Smooth muscle cell (in vitro differentiated cells): ENCODE data around the gene NR2C1. TPM values are rescaled to one million over a fixed set of nuclear protein-coding genes. Genes with fewer than 3 reads are reported as not detected.
"Not testable (repeated sequence)": the region's sequence is repeated elsewhere in the genome, so short reads cannot be mapped to it uniquely, and the experiment has no call there.

Experiments used
- DNase-seq: peaks from one replicate; lab custom pipeline; 2025; ENCODE audit not compliant: unreplicated experiment; lab: John Stamatoyannopoulos, UW
- H2AFZ ChIP-seq: fragments of 200-600 bp; sonication (generic); 2 replicates; pipeline ENCODE4 v1.6.0; 2016; ENCODE audit warnings: antibody characterized with exemption, low read depth, mild to moderate bottlenecking
- H3F3A ChIP-seq: fragments of 200-600 bp; sonication (generic); 2 replicates; pipeline ENCODE4 v1.6.0; 2017; ENCODE audit warnings: antibody characterized with exemption, low read depth
- H3K27ac ChIP-seq: fragments of 200-600 bp; sonication (generic); 2 replicates; pipeline ENCODE4 v1.5.1; 2016; ENCODE audit warnings: low read depth, mild to moderate bottlenecking
- H3K27me3 ChIP-seq: fragments of 200-600 bp; sonication (generic); 2 replicates; pipeline ENCODE4 v1.6.1; 2016; ENCODE audit warnings: low read depth, mild to moderate bottlenecking
- H3K36me3 ChIP-seq: fragments of 200-600 bp; sonication (generic); 2 replicates; pipeline ENCODE4 v1.5.1; 2016; ENCODE audit warnings: low read depth
- H3K4me1 ChIP-seq: fragments of 200-600 bp; sonication (generic); 2 replicates; pipeline ENCODE4 v1.5.1; 2016; ENCODE audit warnings: low read depth
- H3K4me2 ChIP-seq: fragments of 200-600 bp; sonication (generic); 2 replicates; pipeline ENCODE4 v1.6.0; 2016; ENCODE audit warnings: mild to moderate bottlenecking
- H3K4me3 ChIP-seq: fragments of 200-600 bp; sonication (generic); 2 replicates; pipeline ENCODE4 v1.5.1; 2016; ENCODE audit warnings: mild to moderate bottlenecking
- H3K79me2 ChIP-seq: fragments of 200-600 bp; sonication (generic); 2 replicates; pipeline ENCODE4 v1.6.0; 2016; ENCODE audit warnings: low read depth, mild to moderate bottlenecking
- H3K9ac ChIP-seq: fragments of 200-600 bp; sonication (generic); 2 replicates; pipeline ENCODE4 v1.6.0; 2016; ENCODE audit warnings: low read depth
- H3K9me3 ChIP-seq: fragments of 200-600 bp; sonication (generic); replicated peaks from 2 replicates; pipeline ENCODE4 v1.5.1; 2016; ENCODE audit warnings: low read depth
- H4K20me1 ChIP-seq: fragments of 200-600 bp; sonication (generic); 2 replicates; pipeline ENCODE4 v1.6.0; 2016; ENCODE audit warnings: low read depth
- CTCF ChIP-seq: fragments of 200-600 bp; sonication (generic); IDR thresholded peaks from 2 replicates; pipeline ENCODE4 v1.5.1; 2017; ENCODE audit warnings: borderline replicate concordance, mild to moderate bottlenecking, antibody characterized with exemption; ENCODE audit not compliant: insufficient read depth, poor library complexity, severe bottlenecking
- WGBS: methylation state at CpG from one replicate; pipeline ENCODE4 v1.1.7; 2016; ENCODE audit warnings: low lambda C conversion rate; 5-methylcytosine and 5-hydroxymethylcytosine counted together
- polyA plus RNA-seq: library from polyadenylated mRNA; unstranded; fragments of >200 nt; fragmentation: Nextera tagmentation; extraction: Ambion mirVana; gene quantifications from 2 replicates; pipeline ENCODE4 v1.2.1, GENCODE V29; 2016
- total RNA-seq: library from RNA; depleted of rRNA; stranded (reverse); fragments of >200 nt; gene quantifications from 2 replicates; pipeline ENCODE4 v1.2.3, GENCODE V29; 2014

The NR2C1 gene
- total and polyA plus RNA-seq, 2 experiments from 2014 or later: 23.7 to 48.0 TPM

GRCh38 chr12:95102916-95103671, 29.7 kb upstream of the NR2C1 start:
- H3K27ac ChIP-seq: no peak overlapping the region
- H3K9ac ChIP-seq: no peak overlapping the region
- H3K4me3 ChIP-seq: no peak overlapping the region
- H2AFZ ChIP-seq: no peak overlapping the region
- no peaks in the 10 kb centered on the region for H3K27me3 ChIP-seq
- H3K4me2 ChIP-seq: no peak overlapping the region
- H3K36me3 ChIP-seq: no peaks in the 10 kb centered on the region
- no peaks in the 10 kb centered on the region for H3K79me2 ChIP-seq
- no peaks in the 10 kb centered on the region for H4K20me1 ChIP-seq
- TF ChIP-seq CTCF: no peak
- H3K4me1 ChIP-seq: peaks cover 4% of the 10 kb centered on the region
- H3F3A ChIP-seq: no peaks in the 10 kb centered on the region
- H3K9me3 ChIP-seq: no peaks in the 10 kb centered on the region
- no peak for DNase-seq
- WGBS: 88% methylated on average over 8 of the region's 8 CpGs

- not testable (repeated sequence) for H3K27me3 ChIP-seq, H3F3A ChIP-seq, H3K4me2 ChIP-seq, H3K79me2 ChIP-seq, H4K20me1 ChIP-seq, H3K4me3 ChIP-seq, H3K9me3 ChIP-seq, H2AFZ ChIP-seq, H3K9ac ChIP-seq, H3K4me1 ChIP-seq, H3K36me3 ChIP-seq, H3K27ac ChIP-seq, DNase-seq
- 92% methylated on average over 5 of the region's 5 CpGs for WGBS
These were observed 28.5 kb upstream of the NR2C1 start for GRCh38 chr12:95101957-95102356.

- no peaks in the 10 kb centered on the region for H3K27me3 ChIP-seq
- no peak overlapping the region for H2AFZ ChIP-seq
- DNase-seq: no peak
- no peaks in the 10 kb centered on the region for H3K79me2 ChIP-seq
- no peak overlapping the region for H3K4me2 ChIP-seq
- H3K4me1 ChIP-seq: peaks cover 6% of the 10 kb centered on the region
- H3K27ac ChIP-seq: no peak overlapping the region
- no peak overlapping the region for H3K4me3 ChIP-seq
- TF ChIP-seq CTCF: no peak
- H3F3A ChIP-seq: no peaks in the 10 kb centered on the region
- WGBS: 65% methylated on average over 11 of the region's 11 CpGs
- H3K36me3 ChIP-seq: no peaks in the 10 kb centered on the region
- no peaks in the 10 kb centered on the region for H4K20me1 ChIP-seq
- H3K9me3 ChIP-seq: no peaks in the 10 kb centered on the region
- H3K9ac ChIP-seq: no peak overlapping the region
These were observed 27.1 kb upstream of the NR2C1 start for GRCh38 chr12:95100264-95101190.

GRCh38 chr12:95099270-95099790, 25.9 kb upstream of the NR2C1 start:
- Histone ChIP-seq H3K27me3 (no peaks in the 10 kb centered on the region), H3K36me3 (no peaks in the 10 kb centered on the region)
- WGBS: over 99% methylated on average over 4 of the region's 4 CpGs

More at GRCh38 chr12:95099270-95099790, 25.9 kb upstream of the NR2C1 start:
- Histone ChIP-seq H4K20me1 (no peaks in the 10 kb centered on the region), H3K9ac (no peak overlapping the region), H3K4me1 (peaks cover 15% of the 10 kb centered on the region), H3K4me2 (no peak overlapping the region), H3K9me3 (no peaks in the 10 kb centered on the region), H3K4me3 (no peak overlapping the region), H3K27ac (no peak overlapping the region), H3K79me2 (no peaks in the 10 kb centered on the region), H2AFZ (no peak overlapping the region), H3F3A (no peaks in the 10 kb centered on the region)
- DNase-seq: no peak
- no peak for TF ChIP-seq CTCF
